K562 (cell line): Measurements from ENCODE around the gene RALGPS1. TPM values are rescaled to one million over a fixed set of nuclear protein-coding genes. Genes with fewer than 3 reads are reported as not detected.
A peak's percentile ranks its signal among the peaks of the same experiment; 100 is the strongest.

Experiments used
- ARNT ChIP-seq, 2 experiments: fragments of 450-650 bp; IDR thresholded peaks; 2 replicates each; pipeline ENCODE4 v1.6.1; 2016; ENCODE audit warnings: mild to moderate bottlenecking in 1 of 2
- CBX8 ChIP-seq: fragments of 200-600 bp; sonication (generic); IDR thresholded peaks from 2 replicates; pipeline ENCODE4 v1.6.1; 2012; ENCODE audit warnings: borderline replicate concordance, mixed run types, low read depth, mild to moderate bottlenecking, moderate library complexity, mixed read lengths, low read length, control low read depth, inconsistent platforms; ENCODE audit not compliant: poor library complexity, severe bottlenecking; ENCODE audit errors: extremely low read depth
- DPF2 ChIP-seq: fragments of 450-650 bp; IDR thresholded peaks from 2 replicates; pipeline ENCODE4 v1.6.1; 2016
- EHMT2 ChIP-seq: fragments of 450-650 bp; IDR thresholded peaks from 2 replicates; pipeline ENCODE4 v1.6.1; 2018; ENCODE audit warnings: antibody characterized with exemption
- MEF2A ChIP-seq: IDR thresholded peaks from 2 replicates; pipeline ENCODE4 v1.6.1; 2011; ENCODE audit warnings: low read depth, mild to moderate bottlenecking, low read length, moderate library complexity; ENCODE audit not compliant: control insufficient read depth
- MYC ChIP-seq, 2 experiments: fragments of 250-450 bp in 1 of 2; sonication (Bioruptor Pico) in 1 of 2; IDR thresholded peaks; 2 replicates each; pipeline versions ENCODE4 v1.5.1 to v1.6.1; 2012 to 2021; ENCODE audit warnings: low read depth in 2 of 2, borderline replicate concordance in 1 of 2, improper control_type of control experiment in 1 of 2, low read length in 1 of 2, mild to moderate bottlenecking in 1 of 2, moderate library complexity in 1 of 2
- ZBTB7A ChIP-seq: IDR thresholded peaks from 2 replicates; pipeline ENCODE4 v1.6.1; 2011; ENCODE audit warnings: low read depth, mild to moderate bottlenecking, low read length, moderate library complexity, borderline replicate concordance; ENCODE audit not compliant: control insufficient read depth
- ZNF584 ChIP-seq: fragments of 200-800 bp; sonication (Bioruptor generic); IDR thresholded peaks from 2 replicates; pipeline ENCODE4 v1.6.1; 2016; ENCODE audit warnings: low read depth, mild to moderate bottlenecking, missing genetic modification characterization, missing compliant biosample characterization
- polyA plus RNA-seq, 8 experiments: library from polyadenylated mRNA; depleted of rRNA in 4 of 8; stranded (reverse) in 5 of 8; unstranded in 3 of 8; fragments of >200 nt; fragmentation: Nextera tagmentation in 2 of 8; fragmentation: Illumina TruSeq in 1 of 8; extraction: Ambion mirVana in 2 of 8; extraction: Trizol in 1 of 8; gene quantifications; 2 replicates each; pipeline versions ENCODE4 v1.2.1 to v1.2.3, GENCODE V29; 2011 to 2014; ENCODE audit warnings: inconsistent platforms in 1 of 8, missing spikeins in 1 of 8
- total RNA-seq, 7 experiments: library from RNA; depleted of rRNA in 6 of 7; stranded (reverse); fragments of >200 nt in 6 of 7; fragmentation: Illumina TruSeq in 2 of 7; extraction: Trizol in 2 of 7; gene quantifications; 2 replicates each; pipeline versions ENCODE4 v1.2.1 to v1.2.3, GENCODE V29; 2011 to 2021; ENCODE audit warnings: low replicate concordance in 1 of 7
- TF ChIP-seq, protein P1 (sequence below), 2 experiments: fragments of 150-350 bp in 1 of 2; IDR thresholded peaks; 2 replicates each; pipeline ENCODE4 v1.6.1; 2012 to 2016; ENCODE audit warnings: low read depth in 2 of 2, low read length in 2 of 2, mild to moderate bottlenecking in 1 of 2, moderate library complexity in 1 of 2
- TF ChIP-seq, protein P2 (sequence below), 2 experiments: fragments of 450-650 bp in 1 of 2; sonication (generic) in 1 of 2; formaldehyde crosslinking; conservative IDR thresholded peaks; 2 replicates each; pipeline versions ENCODE4 v1.4.0 to v1.8.1; 2020 to 2022; ENCODE audit warnings: mild to moderate bottlenecking in 1 of 2, missing genetic modification reagents in 1 of 2
- TF ChIP-seq, protein P3 (sequence below), 2 experiments: fragments of 450-650 bp in 1 of 2; sonication (generic) in 1 of 2; formaldehyde crosslinking in 1 of 2; IDR thresholded peaks; 2 replicates each; pipeline versions ENCODE4 v1.7.1 to v1.9.0; 2016 to 2022; ENCODE audit warnings: inconsistent platforms in 1 of 2, mild to moderate bottlenecking in 1 of 2, missing genetic modification reagents in 1 of 2

RALGPS1 gene
- total and polyA plus RNA-seq, 9 of the 15 experiments (the other 6 are each of a cell fraction or from before 2014, with no cell fraction given), result 0.04 to 2.6 (median 1.5) TPM

- no peak for TF ChIP-seq MYC (IDR thresholded peaks at IDR 0.05; ENCODE audit: low read depth, low read length)
- no peak for TF ChIP-seq MYC (CRISPR knock-in tag; IDR thresholded peaks at IDR 0.05; ENCODE audit: borderline replicate concordance, low read depth)
- no peak for TF ChIP-seq ZNF584 (CRISPR knock-in tag)
- TF ChIP-seq CBX8, result no peak
- TF ChIP-seq, protein P1, sequence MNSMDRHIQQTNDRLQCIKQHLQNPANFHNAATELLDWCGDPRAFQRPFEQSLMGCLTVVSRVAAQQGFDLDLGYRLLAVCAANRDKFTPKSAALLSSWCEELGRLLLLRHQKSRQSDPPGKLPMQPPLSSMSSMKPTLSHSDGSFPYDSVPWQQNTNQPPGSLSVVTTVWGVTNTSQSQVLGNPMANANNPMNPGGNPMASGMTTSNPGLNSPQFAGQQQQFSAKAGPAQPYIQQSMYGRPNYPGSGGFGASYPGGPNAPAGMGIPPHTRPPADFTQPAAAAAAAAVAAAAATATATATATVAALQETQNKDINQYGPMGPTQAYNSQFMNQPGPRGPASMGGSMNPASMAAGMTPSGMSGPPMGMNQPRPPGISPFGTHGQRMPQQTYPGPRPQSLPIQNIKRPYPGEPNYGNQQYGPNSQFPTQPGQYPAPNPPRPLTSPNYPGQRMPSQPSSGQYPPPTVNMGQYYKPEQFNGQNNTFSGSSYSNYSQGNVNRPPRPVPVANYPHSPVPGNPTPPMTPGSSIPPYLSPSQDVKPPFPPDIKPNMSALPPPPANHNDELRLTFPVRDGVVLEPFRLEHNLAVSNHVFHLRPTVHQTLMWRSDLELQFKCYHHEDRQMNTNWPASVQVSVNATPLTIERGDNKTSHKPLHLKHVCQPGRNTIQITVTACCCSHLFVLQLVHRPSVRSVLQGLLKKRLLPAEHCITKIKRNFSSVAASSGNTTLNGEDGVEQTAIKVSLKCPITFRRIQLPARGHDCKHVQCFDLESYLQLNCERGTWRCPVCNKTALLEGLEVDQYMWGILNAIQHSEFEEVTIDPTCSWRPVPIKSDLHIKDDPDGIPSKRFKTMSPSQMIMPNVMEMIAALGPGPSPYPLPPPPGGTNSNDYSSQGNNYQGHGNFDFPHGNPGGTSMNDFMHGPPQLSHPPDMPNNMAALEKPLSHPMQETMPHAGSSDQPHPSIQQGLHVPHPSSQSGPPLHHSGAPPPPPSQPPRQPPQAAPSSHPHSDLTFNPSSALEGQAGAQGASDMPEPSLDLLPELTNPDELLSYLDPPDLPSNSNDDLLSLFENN (IDR thresholded peaks at IDR 0.05; ENCODE audit: low read depth in 2 of 2, low read length in 2 of 2), result no peak
- TF ChIP-seq ARNT (IDR thresholded peaks at IDR 0.05), result no peak
- TF ChIP-seq, protein P2, sequence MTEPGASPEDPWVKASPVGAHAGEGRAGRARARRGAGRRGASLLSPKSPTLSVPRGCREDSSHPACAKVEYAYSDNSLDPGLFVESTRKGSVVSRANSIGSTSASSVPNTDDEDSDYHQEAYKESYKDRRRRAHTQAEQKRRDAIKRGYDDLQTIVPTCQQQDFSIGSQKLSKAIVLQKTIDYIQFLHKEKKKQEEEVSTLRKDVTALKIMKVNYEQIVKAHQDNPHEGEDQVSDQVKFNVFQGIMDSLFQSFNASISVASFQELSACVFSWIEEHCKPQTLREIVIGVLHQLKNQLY (CRISPR knock-in tag; conservative IDR thresholded peaks at IDR 0.05), result no peak
- no peak for TF ChIP-seq EHMT2
- peak; percentile 25; the same call in 1 of the 2 replicates for TF ChIP-seq DPF2
- TF ChIP-seq ZBTB7A, result no peak
- TF ChIP-seq MEF2A, result no peak
- TF ChIP-seq, protein P3, sequence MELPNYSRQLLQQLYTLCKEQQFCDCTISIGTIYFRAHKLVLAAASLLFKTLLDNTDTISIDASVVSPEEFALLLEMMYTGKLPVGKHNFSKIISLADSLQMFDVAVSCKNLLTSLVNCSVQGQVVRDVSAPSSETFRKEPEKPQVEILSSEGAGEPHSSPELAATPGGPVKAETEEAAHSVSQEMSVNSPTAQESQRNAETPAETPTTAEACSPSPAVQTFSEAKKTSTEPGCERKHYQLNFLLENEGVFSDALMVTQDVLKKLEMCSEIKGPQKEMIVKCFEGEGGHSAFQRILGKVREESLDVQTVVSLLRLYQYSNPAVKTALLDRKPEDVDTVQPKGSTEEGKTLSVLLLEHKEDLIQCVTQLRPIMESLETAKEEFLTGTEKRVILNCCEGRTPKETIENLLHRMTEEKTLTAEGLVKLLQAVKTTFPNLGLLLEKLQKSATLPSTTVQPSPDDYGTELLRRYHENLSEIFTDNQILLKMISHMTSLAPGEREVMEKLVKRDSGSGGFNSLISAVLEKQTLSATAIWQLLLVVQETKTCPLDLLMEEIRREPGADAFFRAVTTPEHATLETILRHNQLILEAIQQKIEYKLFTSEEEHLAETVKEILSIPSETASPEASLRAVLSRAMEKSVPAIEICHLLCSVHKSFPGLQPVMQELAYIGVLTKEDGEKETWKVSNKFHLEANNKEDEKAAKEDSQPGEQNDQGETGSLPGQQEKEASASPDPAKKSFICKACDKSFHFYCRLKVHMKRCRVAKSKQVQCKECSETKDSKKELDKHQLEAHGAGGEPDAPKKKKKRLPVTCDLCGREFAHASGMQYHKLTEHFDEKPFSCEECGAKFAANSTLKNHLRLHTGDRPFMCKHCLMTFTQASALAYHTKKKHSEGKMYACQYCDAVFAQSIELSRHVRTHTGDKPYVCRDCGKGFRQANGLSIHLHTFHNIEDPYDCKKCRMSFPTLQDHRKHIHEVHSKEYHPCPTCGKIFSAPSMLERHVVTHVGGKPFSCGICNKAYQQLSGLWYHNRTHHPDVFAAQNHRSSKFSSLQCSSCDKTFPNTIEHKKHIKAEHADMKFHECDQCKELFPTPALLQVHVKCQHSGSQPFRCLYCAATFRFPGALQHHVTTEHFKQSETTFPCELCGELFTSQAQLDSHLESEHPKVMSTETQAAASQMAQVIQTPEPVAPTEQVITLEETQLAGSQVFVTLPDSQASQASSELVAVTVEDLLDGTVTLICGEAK (IDR thresholded peaks at IDR 0.05), result peak; percentile 35; the same call in 1 of the 2 replicates
- TF ChIP-seq, protein P3 (CRISPR knock-in tag; IDR thresholded peaks at IDR 0.05), result no peak
Observed at GRCh38 chr9:127224178-127224882, 309.7 kb downstream of the RALGPS1 start (continued).
